SU-DHL-6 (cell line): Measurements from ENCODE around the gene MTFR1L.

Source experiments
- CTCF ChIP-seq: fragments of 200-600 bp; sonication (generic); IDR thresholded peaks from one replicate; pipeline ENCODE4 v1.5.1; 2017; ENCODE audit warnings: antibody characterized with exemption, mild to moderate bottlenecking, low read length, moderate library complexity; ENCODE audit not compliant: insufficient read depth, poor library complexity, severe bottlenecking
- EZH2phosphoT487 ChIP-seq: fragments of 200-600 bp; sonication (generic), shearing (Covaris generic); conservative IDR thresholded peaks from 2 replicates; pipeline ENCODE4 v1.6.1; 2018; ENCODE audit warnings: mild to moderate bottlenecking, antibody characterized with exemption, low read length, moderate library complexity, mixed read lengths

GRCh38 chr1:25818569-25818968, 1.2 kb upstream of the MTFR1L start:
- no peak for TF ChIP-seq CTCF
- TF ChIP-seq EZH2phosphoT487 = no peak
